DND-41 (cell line): ENCODE data around the gene NAALAD2.

Source experiments
- ATAC-seq: fragments of 200-7000 bp; cut with Tn5 transposase; 3 replicates; pipeline ENCODE4 v1.9.1; 2021; ENCODE audit warnings: low read depth; ENCODE audit not compliant: insufficient read depth
- DNase-seq: peaks from one replicate; pipeline ENCODE4 v3.0.0-alpha.2; 2020
- H2AFZ ChIP-seq: 2 replicates; pipeline ENCODE4 v1.6.0; 2012; ENCODE audit warnings: low read depth, low read length
- H3K27ac ChIP-seq: 2 replicates; pipeline ENCODE4 v1.5.1; 2012; ENCODE audit warnings: low read length, inconsistent platforms
- H3K27me3 ChIP-seq: fragments of 200-600 bp; sonication (generic); 2 replicates; pipeline ENCODE4 v1.6.0; 2012; ENCODE audit warnings: low read length, mild to moderate bottlenecking, inconsistent platforms; ENCODE audit not compliant: insufficient read depth, poor library complexity
- H3K36me3 ChIP-seq: 2 replicates; pipeline ENCODE4 v1.5.1; 2012; ENCODE audit warnings: low read length, inconsistent platforms; ENCODE audit not compliant: insufficient read depth
- H3K4me1 ChIP-seq: 2 replicates; pipeline ENCODE4 v1.5.1; 2012; ENCODE audit warnings: mild to moderate bottlenecking, low read length; ENCODE audit not compliant: insufficient read depth
- H3K4me2 ChIP-seq: 2 replicates; pipeline ENCODE4 v1.6.0; 2012; ENCODE audit warnings: mild to moderate bottlenecking, moderate library complexity, low read length, inconsistent platforms; ENCODE audit not compliant: insufficient read depth
- H3K4me3 ChIP-seq, 2 experiments: fragments of 200-600 bp in 1 of 2; shearing (Covaris generic) in 1 of 2; 2 replicates each; pipeline ENCODE4 v1.5.1; 2012 to 2016; ENCODE audit warnings: inconsistent platforms in 2 of 2, low read length in 2 of 2, mild to moderate bottlenecking in 2 of 2, low read depth in 1 of 2, moderate library complexity in 1 of 2
- H3K79me2 ChIP-seq: 2 replicates; pipeline ENCODE4 v1.6.0; 2012; ENCODE audit warnings: low read length, inconsistent platforms; ENCODE audit not compliant: insufficient read depth
- H3K9ac ChIP-seq: 2 replicates; pipeline ENCODE4 v1.6.0; 2012; ENCODE audit warnings: low read depth, mild to moderate bottlenecking, inconsistent platforms, low read length, moderate library complexity
- H3K9me3 ChIP-seq: 2 replicates; pipeline ENCODE4 v1.5.1; 2012; ENCODE audit warnings: low read length, moderate library complexity, mild to moderate bottlenecking, inconsistent platforms; ENCODE audit not compliant: insufficient read depth, severe bottlenecking
- H4K20me1 ChIP-seq: 2 replicates; pipeline ENCODE4 v1.6.0; 2012; ENCODE audit warnings: low read length; ENCODE audit not compliant: insufficient read depth
- CTCF ChIP-seq: IDR thresholded peaks from 2 replicates; pipeline ENCODE4 v1.5.1; 2012; ENCODE audit warnings: borderline replicate concordance, low read length, moderate library complexity, mild to moderate bottlenecking; ENCODE audit not compliant: poor library complexity, severe bottlenecking; ENCODE audit errors: extremely low read depth
- EZH2 ChIP-seq: IDR thresholded peaks from 3 replicates; pipeline ENCODE4 v1.6.1; 2012; ENCODE audit warnings: borderline replicate concordance, low read depth, mild to moderate bottlenecking, moderate library complexity, low read length, inconsistent platforms; ENCODE audit not compliant: severe bottlenecking

The NAALAD2 gene

GRCh38 chr11:90192869-90193582, 58.6 kb downstream of the NAALAD2 start:
- Histone ChIP-seq H3K27me3 (no peaks in the 10 kb centered on the region), H3K4me1 (no peaks in the 10 kb centered on the region), H3K36me3 (peaks cover 26% of the 10 kb centered on the region; the same call in 1 of the 2 replicates), H3K9ac (no peak overlapping the region), H3K9me3 (no peaks in the 10 kb centered on the region), H3K79me2 (no peaks in the 10 kb centered on the region), H3K4me3 (no peak overlapping the region), H3K27ac (no peak overlapping the region), H3K4me2 (no peak overlapping the region), H2AFZ (no peak overlapping the region), H4K20me1 (no peaks in the 10 kb centered on the region)
- DNase-seq: no peak
- TF ChIP-seq EZH2 (no peak), CTCF (no peak)
- ATAC-seq: no peak

GRCh38 chr11:90197377-90197776, 62.9 kb downstream of the NAALAD2 start:
- no peak overlapping the region for H3K27ac ChIP-seq
- H4K20me1 ChIP-seq: no peaks in the 10 kb centered on the region
- no peak for TF ChIP-seq EZH2
- no peak for TF ChIP-seq CTCF
- no peaks in the 10 kb centered on the region for H3K79me2 ChIP-seq
- no peak for DNase-seq
- peaks cover 49% of the 10 kb centered on the region; the same call in 1 of the 2 replicates for H3K36me3 ChIP-seq
- ATAC-seq: no peak
- H3K4me1 ChIP-seq: no peaks in the 10 kb centered on the region
- H3K27me3 ChIP-seq: no peaks in the 10 kb centered on the region
- no peak overlapping the region for H2AFZ ChIP-seq
- no peaks in the 10 kb centered on the region for H3K9me3 ChIP-seq
- H3K9ac ChIP-seq: no peak overlapping the region
- H3K4me3 ChIP-seq: no peak overlapping the region
- H3K4me2 ChIP-seq: no peak overlapping the region

- H3K9me3 ChIP-seq: no peaks in the 10 kb centered on the region
- no peaks in the 10 kb centered on the region; the same call in 1 of the 2 replicates for H4K20me1 ChIP-seq
- no peaks in the 10 kb centered on the region for H3K27me3 ChIP-seq
- no peak for TF ChIP-seq CTCF
- TF ChIP-seq EZH2: no peak
- DNase-seq (no peak), ATAC-seq (no peak)
- H3K36me3 ChIP-seq: peaks cover 78% of the 10 kb centered on the region
- no peak overlapping the region for H2AFZ ChIP-seq
- no peak overlapping the region for H3K4me3 ChIP-seq
- H3K4me2 ChIP-seq: no peak overlapping the region
- no peaks in the 10 kb centered on the region for H3K79me2 ChIP-seq
- H3K27ac ChIP-seq: no peak overlapping the region
- H3K4me1 ChIP-seq: no peaks in the 10 kb centered on the region
- H3K9ac ChIP-seq: no peak overlapping the region
Measured at GRCh38 chr11:90202342-90202741, 67.9 kb downstream of the NAALAD2 start.
